Mononuclear cell (primary cell): ENCODE data around the gene GUCY1B1. TPM values are rescaled to one million over a fixed set of nuclear protein-coding genes. Genes with fewer than 3 reads are reported as not detected.

Experiments
- H3K27me3 ChIP-seq: 2 replicates; pipeline ENCODE4 v1.6.0; 2011; ENCODE audit warnings: low read length, control low read depth; ENCODE audit not compliant: insufficient read depth
- H3K4me1 ChIP-seq: 2 replicates; pipeline ENCODE4 v1.5.1; 2011; ENCODE audit warnings: mild to moderate bottlenecking, low read length, control low read depth; ENCODE audit not compliant: insufficient read depth
- H3K4me3 ChIP-seq: 2 replicates; pipeline ENCODE4 v1.5.1; 2011; ENCODE audit warnings: mild to moderate bottlenecking, low read length, moderate library complexity
- H3K9me3 ChIP-seq: 2 replicates; pipeline ENCODE4 v1.5.1; 2011; ENCODE audit warnings: low read depth, mild to moderate bottlenecking, control low read depth, low read length
- total RNA-seq: library from RNA; depleted of rRNA; stranded (reverse); fragments of >200 nt; gene quantifications from one replicate; pipeline ENCODE4 v1.2.3, GENCODE V29; 2012

GUCY1B1 gene
- total RNA-seq, 1 donor = 12.5 TPM

DNA sequence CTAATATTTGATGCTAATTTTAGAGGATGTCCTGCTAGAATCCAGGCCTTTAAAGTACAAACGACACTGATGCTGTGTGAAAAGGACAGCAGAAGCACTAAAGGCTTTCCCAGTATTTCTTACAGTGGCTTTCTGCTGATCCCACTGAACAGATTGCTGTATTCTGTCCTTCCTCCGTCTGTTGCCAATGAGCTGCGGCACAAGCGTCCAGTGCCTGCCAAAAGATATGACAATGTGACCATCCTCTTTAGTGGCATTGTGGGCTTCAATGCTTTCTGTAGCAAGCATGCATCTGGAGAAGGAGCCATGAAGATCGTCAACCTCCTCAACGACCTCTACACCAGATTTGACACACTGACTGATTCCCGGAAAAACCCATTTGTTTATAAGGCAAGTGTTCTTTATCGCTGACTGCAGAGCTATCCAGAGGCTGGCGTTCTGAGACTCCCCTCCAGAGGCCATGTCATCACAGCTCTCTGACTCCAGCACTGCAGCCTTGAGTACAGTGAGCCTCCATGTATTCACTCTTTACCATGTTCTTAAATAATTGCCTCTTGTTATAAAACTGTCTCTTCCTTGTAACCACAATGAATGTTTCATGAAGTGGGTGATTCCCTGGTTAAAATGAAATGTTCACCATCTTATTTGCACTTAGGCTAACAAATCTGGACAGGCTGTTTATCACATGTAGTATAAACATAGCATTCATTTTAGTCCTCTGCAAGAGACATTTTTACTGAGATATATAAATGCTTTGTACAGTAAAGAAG lies 43.6 kb downstream of the GUCY1B1 start:
- Histone ChIP-seq H3K27me3 (no peaks in the 10 kb centered on the region), H3K4me1 (no peaks in the 10 kb centered on the region)

DNA sequence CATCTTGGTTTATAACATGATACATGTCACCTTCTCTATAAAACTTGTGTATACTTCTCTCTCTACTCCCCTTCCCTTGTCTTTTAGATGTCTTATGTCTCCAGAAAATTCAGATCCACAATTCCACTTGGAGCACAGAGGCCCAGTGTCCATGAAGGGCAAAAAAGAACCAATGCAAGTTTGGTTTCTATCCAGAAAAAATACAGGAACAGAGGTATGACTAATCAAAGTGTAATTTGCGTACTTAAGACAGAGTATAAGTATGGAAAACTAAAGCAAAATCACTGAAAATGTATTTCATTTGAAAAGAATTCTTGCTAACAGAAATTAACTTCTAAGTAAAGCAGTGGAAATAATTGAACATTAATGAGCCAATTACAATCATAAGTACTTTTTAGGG lies 46.2 kb downstream of the GUCY1B1 start:
- no peaks in the 10 kb centered on the region for H3K9me3 ChIP-seq
- H3K4me1 ChIP-seq = no peaks in the 10 kb centered on the region
- H3K27me3 ChIP-seq = no peaks in the 10 kb centered on the region
- no peak overlapping the region for H3K4me3 ChIP-seq

More for the DNA sequence above, 43.6 kb downstream of the GUCY1B1 start:
- Histone ChIP-seq H3K9me3 (no peaks in the 10 kb centered on the region), H3K4me3 (no peak overlapping the region)

DNA sequence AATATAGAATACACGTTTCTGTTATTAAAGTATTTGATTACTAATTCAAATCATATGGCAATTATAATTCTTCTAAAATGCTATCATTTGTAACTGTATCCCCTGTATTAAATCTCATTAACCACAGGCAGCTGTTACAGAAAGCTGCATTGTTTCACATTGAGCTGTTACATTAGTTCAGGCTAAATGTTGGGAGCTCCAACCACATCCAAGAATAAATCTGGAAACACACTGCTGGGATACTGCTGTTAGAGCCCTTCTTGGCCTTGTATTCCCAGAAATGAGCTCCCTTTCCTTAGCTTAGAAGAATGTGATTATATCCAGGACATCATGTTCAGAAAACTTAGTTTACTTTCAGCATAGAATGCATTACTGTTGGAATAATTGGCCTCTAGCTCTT lies 48.2 kb downstream of the GUCY1B1 start:
- H3K4me3 ChIP-seq = no peak overlapping the region
- no peaks in the 10 kb centered on the region for H3K9me3 ChIP-seq
- no peaks in the 10 kb centered on the region for H3K27me3 ChIP-seq
- no peaks in the 10 kb centered on the region for H3K4me1 ChIP-seq

DNA sequence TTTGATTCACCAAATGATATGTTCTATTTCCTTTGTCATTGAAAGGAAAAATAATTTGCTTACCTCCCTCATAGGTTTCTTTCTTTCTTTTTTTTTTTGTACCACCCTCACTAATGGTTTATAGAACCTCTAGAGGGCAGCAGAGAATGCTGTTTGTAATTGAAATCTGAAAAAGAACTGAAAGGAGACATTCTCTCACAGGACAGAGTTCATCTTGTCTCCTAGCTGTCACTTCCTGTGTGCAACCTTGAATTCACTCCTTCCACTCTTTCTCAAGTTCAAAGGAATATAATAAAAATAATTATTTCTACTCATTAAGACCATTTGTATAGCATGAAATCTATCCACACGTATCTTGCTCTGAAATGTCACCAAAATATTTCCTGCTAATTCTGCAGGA lies 51.0 kb downstream of the GUCY1B1 start:
- no peaks in the 10 kb centered on the region for H3K9me3 ChIP-seq
- H3K4me3 ChIP-seq = no peak overlapping the region
- no peaks in the 10 kb centered on the region for H3K4me1 ChIP-seq
- H3K27me3 ChIP-seq = no peaks in the 10 kb centered on the region

DNA sequence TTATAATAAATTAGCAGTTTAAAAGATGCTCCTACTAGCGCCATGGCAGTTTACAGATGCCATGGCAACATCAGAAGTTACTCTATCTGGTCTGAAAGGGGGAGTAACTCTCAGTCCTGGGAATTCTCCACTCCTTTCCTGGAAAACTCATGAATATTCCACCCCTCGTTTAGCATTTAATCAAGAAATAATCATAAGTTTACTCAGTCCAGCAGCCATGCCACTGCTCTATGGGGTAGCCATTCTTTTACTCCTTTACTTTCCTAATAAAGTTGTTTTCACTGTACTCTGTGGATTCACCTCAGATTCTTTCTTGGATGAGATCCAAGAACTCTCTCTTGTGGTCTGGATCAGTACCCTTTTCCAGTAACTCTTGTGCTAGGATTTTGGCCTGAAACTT lies 52.3 kb downstream of the GUCY1B1 start:
- Histone ChIP-seq H3K4me3 (no peak overlapping the region), H3K27me3 (no peaks in the 10 kb centered on the region), H3K9me3 (no peaks in the 10 kb centered on the region), H3K4me1 (no peaks in the 10 kb centered on the region)

DNA sequence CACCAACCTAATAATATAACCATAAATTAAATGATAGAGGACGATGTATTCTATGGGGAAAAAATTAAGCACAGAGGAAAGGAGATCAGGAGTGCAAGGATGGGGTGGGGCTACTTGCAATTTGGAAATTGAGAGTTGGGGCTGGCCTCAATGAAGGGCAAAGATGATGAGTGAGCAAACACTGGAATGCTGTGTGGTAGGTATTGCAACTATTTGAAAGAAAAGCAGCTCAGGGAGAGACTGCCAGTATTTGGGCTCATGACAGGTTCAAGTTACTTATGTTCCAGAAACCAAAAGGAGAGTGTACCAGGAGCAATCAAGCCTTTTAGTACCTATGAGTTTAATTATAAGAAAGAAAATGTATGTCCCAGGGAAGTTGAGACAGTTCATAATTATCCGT lies 59.8 kb downstream of the GUCY1B1 start:
- no peaks in the 10 kb centered on the region for H3K27me3 ChIP-seq
- no peaks in the 10 kb centered on the region for H3K9me3 ChIP-seq
- H3K4me1 ChIP-seq = no peaks in the 10 kb centered on the region
- H3K4me3 ChIP-seq = no peak overlapping the region

DNA sequence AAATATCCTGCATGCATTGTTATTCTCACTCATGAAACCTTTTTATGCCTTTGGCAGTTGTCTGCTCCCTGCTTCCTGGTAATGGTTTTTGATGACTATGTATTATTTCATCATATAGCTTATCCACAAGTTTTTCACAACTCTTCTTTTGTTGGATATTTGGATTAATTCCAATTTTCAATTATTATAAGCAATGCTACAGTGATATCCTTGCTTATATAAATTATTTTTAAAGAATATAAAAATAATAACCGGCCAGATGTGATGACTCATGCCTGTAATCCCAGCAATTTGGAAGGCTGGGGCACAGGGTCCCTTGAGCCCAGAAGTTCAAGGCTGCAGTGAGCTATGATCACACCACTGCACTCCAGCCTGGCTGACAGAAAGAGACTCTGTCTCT lies 60.2 kb downstream of the GUCY1B1 start:
- no peaks in the 10 kb centered on the region for H3K27me3 ChIP-seq
- H3K4me3 ChIP-seq = no peak overlapping the region
- no peaks in the 10 kb centered on the region for H3K9me3 ChIP-seq
- no peaks in the 10 kb centered on the region for H3K4me1 ChIP-seq

DNA sequence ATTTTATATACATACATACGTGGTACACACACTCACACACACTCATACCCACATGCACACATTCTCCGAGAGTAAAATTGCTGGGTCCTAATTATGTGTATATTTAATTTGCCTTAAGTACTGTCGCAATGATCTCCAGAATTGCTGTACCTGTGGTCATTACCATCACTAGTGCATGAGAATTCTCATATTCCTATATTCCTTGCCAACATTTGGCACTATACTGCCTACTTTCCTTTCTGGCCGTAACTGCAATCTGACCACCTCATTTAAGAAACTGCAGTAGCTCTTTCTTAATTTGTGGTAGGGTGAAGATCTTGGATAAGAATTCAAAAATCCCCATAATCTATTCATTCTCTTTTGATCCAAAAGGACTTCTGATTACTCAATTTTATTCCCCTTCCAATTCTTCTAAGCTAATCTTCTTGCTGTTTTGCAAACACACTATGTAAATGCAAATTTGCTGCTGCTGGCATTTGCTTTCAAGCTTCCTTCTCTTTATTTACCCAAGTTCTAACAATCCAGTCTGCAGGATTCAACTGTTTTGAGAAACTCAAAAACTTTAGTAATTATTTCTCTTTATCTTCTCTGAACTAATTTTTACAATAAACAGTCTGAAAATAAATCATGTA lies 62.2 kb downstream of the GUCY1B1 start:
- Histone ChIP-seq H3K27me3 (no peaks in the 10 kb centered on the region), H3K4me3 (no peak overlapping the region), H3K4me1 (no peaks in the 10 kb centered on the region), H3K9me3 (no peaks in the 10 kb centered on the region)

DNA sequence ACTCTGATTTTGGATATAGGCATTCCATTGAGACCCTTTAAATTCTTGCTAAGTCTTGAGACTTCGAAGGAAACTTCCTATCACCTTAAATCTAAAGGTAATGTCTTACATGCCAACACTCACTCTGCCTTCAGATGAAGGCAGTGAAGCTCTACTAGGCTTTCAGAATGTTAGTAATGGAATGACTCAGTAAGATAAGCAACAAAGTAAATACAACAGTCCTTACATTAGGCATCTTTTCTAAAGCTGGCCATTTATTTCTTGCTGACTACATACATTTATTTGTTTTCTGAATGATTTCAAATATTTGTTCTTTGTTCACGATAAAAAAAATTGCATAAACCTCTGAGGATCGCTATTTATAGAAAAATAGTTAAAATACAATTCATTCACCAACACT lies 63.8 kb downstream of the GUCY1B1 start:
- no peaks in the 10 kb centered on the region for H3K27me3 ChIP-seq
- no peaks in the 10 kb centered on the region for H3K9me3 ChIP-seq
- no peak overlapping the region for H3K4me3 ChIP-seq
- H3K4me1 ChIP-seq = no peaks in the 10 kb centered on the region

DNA sequence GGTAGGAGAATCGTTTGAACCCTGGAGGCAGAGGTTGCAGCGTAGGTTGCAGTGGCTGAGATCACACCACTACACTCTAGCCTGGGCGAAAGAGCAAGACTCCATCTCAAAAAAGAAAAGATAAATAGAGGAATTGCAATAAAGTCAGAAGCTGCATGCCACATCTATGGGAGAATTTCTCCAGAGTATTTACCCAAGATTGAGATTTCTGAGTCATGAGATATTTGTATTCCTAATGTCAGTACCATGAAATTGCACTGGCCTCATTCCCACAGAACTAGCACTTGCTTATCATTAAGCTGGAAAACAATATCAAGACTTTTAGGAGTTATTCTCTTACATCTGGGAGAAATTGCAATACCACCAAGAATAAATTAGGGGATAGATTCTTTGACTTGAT lies 69.8 kb downstream of the GUCY1B1 start:
- no peak overlapping the region for H3K4me3 ChIP-seq
- no peaks in the 10 kb centered on the region for H3K4me1 ChIP-seq
- no peaks in the 10 kb centered on the region for H3K27me3 ChIP-seq
- no peaks in the 10 kb centered on the region for H3K9me3 ChIP-seq

DNA sequence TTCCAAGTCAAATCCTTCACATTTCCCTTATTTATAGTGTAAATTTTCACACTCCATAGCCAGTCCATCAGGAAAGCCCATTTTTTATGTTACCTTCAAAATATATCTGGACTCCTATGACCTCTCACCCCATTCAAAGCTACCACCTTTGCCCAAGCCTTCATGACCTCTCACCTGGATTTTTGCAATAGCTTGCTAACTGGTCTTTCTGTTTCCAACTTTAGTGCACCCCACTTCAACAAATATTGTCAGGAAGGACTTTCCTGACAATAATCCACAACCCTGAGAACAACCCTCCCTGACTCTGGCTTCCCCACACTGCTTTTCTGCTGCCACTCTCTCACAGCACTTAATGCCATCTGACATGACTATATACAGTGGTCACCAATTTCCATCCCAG lies 73.8 kb downstream of the GUCY1B1 start:
- no peaks in the 10 kb centered on the region for H3K27me3 ChIP-seq
- H3K4me3 ChIP-seq = no peak overlapping the region
- no peaks in the 10 kb centered on the region for H3K9me3 ChIP-seq
- H3K4me1 ChIP-seq = no peaks in the 10 kb centered on the region

DNA sequence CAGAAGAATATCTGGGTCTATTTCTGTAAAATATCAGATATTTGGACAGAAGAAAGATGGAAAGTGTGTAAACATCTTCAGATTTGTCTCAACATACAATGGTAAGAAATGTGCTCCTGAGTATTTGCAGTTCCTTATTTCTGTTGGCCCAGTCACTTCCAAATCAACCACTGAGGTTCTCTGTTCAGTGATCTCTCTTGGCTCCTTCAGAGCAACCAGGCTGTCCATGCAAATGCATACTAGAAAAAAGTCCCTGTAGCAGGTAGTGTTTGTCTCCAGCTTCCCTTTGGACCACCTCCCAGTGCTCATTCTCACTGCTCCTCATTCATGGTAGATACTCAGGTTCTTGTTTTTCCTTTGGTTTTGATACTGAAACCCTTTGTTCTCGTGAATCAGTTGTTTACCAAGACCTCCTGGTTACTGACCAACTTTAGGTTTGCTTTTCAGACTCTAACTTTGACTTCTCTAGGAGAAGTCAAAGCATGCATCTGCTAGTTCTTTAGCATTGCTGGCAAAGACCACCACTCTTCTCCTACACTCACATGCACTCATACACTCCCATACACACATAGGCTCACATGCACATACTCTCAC lies 78.5 kb downstream of the GUCY1B1 start:
- no peaks in the 10 kb centered on the region for H3K27me3 ChIP-seq
- no peaks in the 10 kb centered on the region for H3K4me1 ChIP-seq
- H3K4me3 ChIP-seq = no peak overlapping the region
- H3K9me3 ChIP-seq = no peaks in the 10 kb centered on the region

DNA sequence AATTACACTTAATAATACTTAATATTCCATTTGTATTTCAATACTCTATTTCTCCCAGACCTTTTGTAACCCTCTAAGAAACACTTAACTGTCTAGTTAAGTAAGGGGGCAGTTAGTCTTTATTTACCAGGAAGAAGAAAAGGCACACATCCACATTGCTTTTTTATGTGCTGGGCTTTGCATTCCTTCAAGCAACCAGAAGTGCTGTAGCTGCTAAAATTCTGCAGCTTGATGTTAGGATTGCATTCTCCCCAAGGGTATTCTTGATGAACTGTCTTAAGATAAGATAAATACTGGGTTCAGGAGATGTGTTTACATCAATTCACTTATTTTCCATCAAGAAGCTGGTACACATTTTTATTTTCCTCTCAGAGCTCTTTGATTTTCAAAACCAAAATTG lies 83.3 kb downstream of the GUCY1B1 start:
- Histone ChIP-seq H3K4me3 (no peak overlapping the region), H3K4me1 (no peaks in the 10 kb centered on the region), H3K27me3 (no peaks in the 10 kb centered on the region), H3K9me3 (no peaks in the 10 kb centered on the region)

DNA sequence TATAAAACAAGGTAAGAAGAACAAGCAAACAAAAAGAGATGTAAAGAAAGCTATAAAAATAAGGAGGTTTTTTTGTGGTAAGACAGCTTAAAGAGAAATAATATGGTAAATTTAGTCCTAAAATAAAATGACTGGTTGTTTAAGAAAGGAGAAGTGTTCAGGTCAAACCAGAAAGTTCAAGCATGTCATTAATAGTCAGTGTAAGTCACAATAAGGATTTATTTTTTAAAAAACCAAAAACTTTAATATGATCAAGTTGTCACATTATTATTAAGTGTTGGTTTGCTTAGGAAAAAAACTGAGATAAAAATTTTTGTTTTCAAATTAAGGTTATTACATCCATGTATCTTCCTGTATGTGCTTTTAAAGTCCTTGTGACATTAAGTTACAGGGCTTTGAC lies 88.1 kb downstream of the GUCY1B1 start:
- Histone ChIP-seq H3K27me3 (no peaks in the 10 kb centered on the region), H3K4me3 (no peak overlapping the region), H3K4me1 (no peaks in the 10 kb centered on the region), H3K9me3 (no peaks in the 10 kb centered on the region)

DNA sequence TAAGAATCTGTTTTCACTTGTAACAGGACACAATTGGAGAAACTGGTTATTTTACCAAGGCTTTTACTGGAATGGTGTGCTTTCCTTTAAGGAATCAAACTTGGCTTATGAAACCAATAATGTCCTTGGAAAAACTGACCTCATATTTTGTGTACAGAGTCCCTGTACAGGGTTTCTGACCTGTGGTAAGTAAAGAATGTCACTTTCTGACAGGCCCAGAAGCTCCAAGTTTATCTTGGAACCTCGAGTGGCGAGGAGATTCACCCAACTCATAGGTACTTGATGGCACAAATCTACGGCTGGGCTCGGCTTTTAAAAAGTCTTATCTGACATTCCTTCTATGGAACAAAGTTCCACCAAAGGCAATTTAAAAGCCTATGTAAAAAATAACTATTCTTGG lies 90.2 kb downstream of the GUCY1B1 start:
- no peaks in the 10 kb centered on the region for H3K4me1 ChIP-seq
- no peaks in the 10 kb centered on the region for H3K9me3 ChIP-seq
- no peak overlapping the region for H3K4me3 ChIP-seq
- H3K27me3 ChIP-seq = no peaks in the 10 kb centered on the region

DNA sequence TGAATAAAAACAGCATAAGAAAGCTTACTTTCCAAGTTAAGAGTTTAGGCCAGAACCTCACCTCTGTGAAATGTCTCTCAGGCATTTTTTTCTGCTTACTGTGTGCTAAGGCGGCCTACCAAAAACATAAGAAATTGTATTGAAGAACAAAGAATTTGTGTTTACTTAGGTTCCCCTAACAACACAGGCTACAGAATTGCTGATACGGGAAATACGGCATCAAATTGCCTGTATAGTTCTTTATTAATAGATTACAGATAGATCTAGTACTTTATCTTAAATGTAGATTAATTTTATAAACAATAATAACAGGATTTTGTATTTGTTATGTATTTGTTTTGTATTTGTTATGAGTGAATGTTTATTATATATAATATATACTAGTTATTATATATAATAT lies 94.4 kb downstream of the GUCY1B1 start:
- no peak overlapping the region for H3K4me3 ChIP-seq
- no peaks in the 10 kb centered on the region for H3K9me3 ChIP-seq
- no peaks in the 10 kb centered on the region for H3K27me3 ChIP-seq
- H3K4me1 ChIP-seq = no peaks in the 10 kb centered on the region
